Left cardiac atrium (tissue), 4 donors: ENCODE results near the gene NRL. TPM values are rescaled to one million over a fixed set of nuclear protein-coding genes. Genes with fewer than 3 reads are reported as not detected.
"Not testable (repeated sequence)": the region's sequence is repeated elsewhere in the genome, so short reads cannot be mapped to it uniquely, and the experiment has no call there.

ENCODE experiments used
- ATAC-seq, 2 donors: fragments of 200-7000 bp; cut with Tn5 transposase; one replicate each; pipeline ENCODE4 v1.9.1; 2020; ENCODE audit warnings: mild to moderate bottlenecking in 2 of 2, moderate library complexity in 2 of 2
- DNase-seq: peaks from one replicate; pipeline ENCODE4 v3.0.0-alpha.2; 2020
- intact Hi-C, 2 donors: fragments of 100-400 bp; cut with DNase I; formaldehyde crosslinking; loops; one replicate each; pipeline versions ENCODE4 v1.14.1 to v1.15.1; 2022 to 2023
- microRNA-seq, 2 donors: library from miRNA; unstranded; fragments of <30 nt; microRNA quantifications; one replicate each; pipeline ENCODE4 v1.2.0, GENCODE V29; 2020
- total RNA-seq, 2 donors: library from RNA; stranded (reverse); fragmentation: NEBNext Ultra II Directional; extraction: Animal tissue kit (Norgen Biotek cat#: 25700); gene quantifications; one replicate each; pipeline ENCODE4 v1.2.1, GENCODE V29; 2021
- donor health status: DM: no; HTN: yes; CAD: no.
- donor health status: DM: no; HTN: yes; CAD: no; lungs with severe emphysema.
- donor health status: DM: yes; HTN: yes; CAD: no.
- donor health status: Dilated cardiomyopathy.

The NRL gene
- total RNA-seq, 2 donors from 2014 or later = 1.6 to 1.8 TPM

GRCh38 chr14:24050753-24051152, 64.0 kb downstream of the NRL start:
- intact Hi-C loops, ATAC-seq, DNase-seq: not testable (repeated sequence)

DNA sequence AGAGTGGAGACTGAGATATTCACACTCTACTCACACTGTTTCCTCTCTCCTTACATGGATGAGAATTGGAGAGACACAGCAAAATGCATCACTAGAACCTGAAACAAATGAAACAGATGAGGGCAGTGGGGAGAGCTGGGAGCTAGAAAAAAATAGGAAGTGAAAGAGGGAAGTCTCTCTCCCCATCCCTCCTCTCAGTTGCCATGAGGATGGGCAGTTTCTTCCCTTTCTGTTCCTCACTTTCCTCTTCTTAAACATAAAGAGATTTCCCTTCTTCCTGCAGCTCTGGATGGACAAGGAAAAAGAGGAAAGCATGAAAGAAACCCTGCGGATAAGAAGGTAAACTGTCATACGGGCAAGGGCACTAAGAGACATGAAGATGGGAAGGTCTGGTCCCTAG, 65.7 kb downstream of the NRL start:
- DNase-seq, intact Hi-C loops, ATAC-seq: not testable (repeated sequence)

DNA sequence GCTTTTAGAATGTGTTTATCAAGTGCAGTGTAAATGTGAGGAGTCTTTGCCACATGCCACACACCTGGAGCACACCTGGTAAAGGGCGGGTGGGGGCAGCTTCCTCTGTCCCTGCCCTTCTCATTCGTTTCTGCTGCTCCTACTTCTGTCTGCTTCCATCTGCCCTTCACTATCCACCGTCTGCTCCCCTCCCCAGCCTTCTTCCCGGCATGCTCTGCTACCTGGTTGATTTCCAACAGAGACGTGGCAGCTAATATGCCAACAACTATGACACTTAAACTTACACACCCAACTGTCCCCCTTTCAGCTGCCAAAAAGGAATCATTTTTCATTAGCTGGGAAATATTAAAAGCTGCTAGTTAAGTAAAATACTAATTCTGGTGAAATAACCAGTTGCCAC, 72.0 kb downstream of the NRL start:
- DNase-seq (no peak), ATAC-seq (peak in 1 of 2 donors; percentile 32)
- intact Hi-C loops = no loop called here

DNA sequence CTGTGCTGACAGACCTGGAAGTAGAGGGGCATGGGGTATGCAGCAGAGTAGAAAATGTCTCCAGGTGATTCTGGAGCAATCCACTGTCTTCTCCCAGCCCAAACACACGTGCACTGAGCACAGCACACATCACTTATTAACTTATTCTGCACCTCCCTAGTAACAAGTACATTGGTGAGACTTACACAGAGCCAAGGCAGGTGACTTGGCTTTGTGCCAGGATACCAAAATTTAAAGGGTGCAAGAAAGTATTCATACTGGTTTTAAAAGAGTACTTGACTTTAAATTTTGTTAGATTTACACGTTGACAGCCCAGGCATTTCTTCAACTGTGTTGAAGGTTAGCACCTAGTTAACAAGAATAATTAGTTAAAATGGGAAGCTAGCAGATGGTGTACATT, 74.1 kb downstream of the NRL start:
- intact Hi-C loops = no loop called here
- ATAC-seq (no peak), DNase-seq (no peak)

DNA sequence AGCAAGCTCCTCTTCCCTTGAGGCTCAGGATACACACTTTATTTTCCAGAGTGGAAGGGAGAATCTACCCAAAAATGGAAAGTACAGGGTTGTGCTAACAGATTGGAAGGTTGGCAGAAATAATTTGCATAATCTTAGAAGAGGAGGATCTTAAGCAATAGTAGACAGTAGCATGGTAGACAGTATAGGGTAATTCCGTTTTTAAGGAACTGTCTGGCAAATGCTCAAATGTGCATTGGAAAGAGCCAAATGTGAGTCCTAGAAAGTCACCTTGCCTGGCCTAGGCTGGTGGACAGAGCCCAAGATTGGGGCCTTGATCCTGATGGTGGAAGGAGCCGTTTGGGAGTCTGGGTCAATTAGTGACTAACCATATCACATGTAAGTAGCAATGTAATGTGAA, 76.1 kb downstream of the NRL start:
- ATAC-seq (no peak), DNase-seq (no peak)
- intact Hi-C loops = no loop called here

- intact Hi-C loops = no loop called here
Observed at GRCh38 chr14:24037658-24038037, 77.1 kb downstream of the NRL start.

GRCh38 chr14:24036963-24037657, 77.6 kb downstream of the NRL start:
- intact Hi-C loops, ATAC-seq, DNase-seq: not testable (repeated sequence)

More at GRCh38 chr14:24037658-24038037, 77.1 kb downstream of the NRL start:
- ATAC-seq = no peak
- no peak for DNase-seq

GRCh38 chr14:24036169-24036962, 78.4 kb downstream of the NRL start:
- DNase-seq (peak; percentile 85), ATAC-seq (peak; percentile 95 to 96)
- intact Hi-C loops = no loop called here

GRCh38 chr14:24035769-24036168, 79.0 kb downstream of the NRL start:
- peak; percentile 9 to 12 for ATAC-seq
- intact Hi-C loops, DNase-seq: not testable (repeated sequence)

- ATAC-seq (peak in 1 of 2 donors; percentile 47), DNase-seq (no peak)
- intact Hi-C loops = no loop called here
Observed at GRCh38 chr14:24032727-24033418, 81.9 kb downstream of the NRL start.

DNA sequence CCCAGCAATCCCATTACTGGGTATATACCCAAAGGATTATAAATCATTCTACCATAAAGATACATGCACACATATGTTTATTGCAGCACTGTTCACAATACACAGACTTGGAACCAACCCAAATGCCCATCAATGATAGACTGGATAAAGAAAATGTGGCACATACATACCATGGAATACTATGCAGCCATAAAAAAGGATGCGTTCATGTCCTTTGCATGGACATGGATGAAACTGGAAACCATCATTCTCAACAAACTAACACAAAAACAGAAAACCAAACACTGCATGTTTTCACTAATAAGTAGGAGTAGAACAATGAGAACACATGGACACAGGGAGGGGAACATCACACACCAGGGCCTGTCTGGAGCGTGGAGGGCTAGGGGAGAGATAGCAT, 83.4 kb downstream of the NRL start:
- intact Hi-C loops, ATAC-seq, DNase-seq: not testable (repeated sequence)

- ATAC-seq, DNase-seq, intact Hi-C loops: not testable (repeated sequence)
Observed at GRCh38 chr14:24029687-24030086, 85.1 kb downstream of the NRL start.

Small RNA genes lying within 50 kb of the gene (microRNA-seq; reads per million reads assigned to microRNA genes)
- 0 reads per million in 2 donors for gene MIR7703

Other genes starting within 250 kb of the NRL start
- 10 to 100 TPM; 20.5 to 25.3 TPM for gene DHRS4, start 161.2 kb downstream of the NRL start, total RNA-seq
- gene DHRS4L2, start 126.0 kb downstream of the NRL start, total RNA-seq = 10 to 100 TPM; 11.8 to 18.9 TPM
- under 1 TPM; 0.08 to 0.62 TPM for gene CARMIL3, start 62.9 kb downstream of the NRL start, total RNA-seq
- not detected for gene CPNE6, start 43.4 kb downstream of the NRL start, total RNA-seq
- 10 to 100 TPM; 11.5 to 13.0 TPM for gene PCK2, start 20.6 kb downstream of the NRL start, total RNA-seq
- gene DCAF11, start 172 bp downstream of the NRL start, total RNA-seq = 10 to 100 TPM; 59.6 to 60.2 TPM
- gene FITM1, start 15.7 kb upstream of the NRL start, total RNA-seq = 100 to 1,000 TPM; 103 to 131 TPM
- gene PSME1, start 21.2 kb upstream of the NRL start, total RNA-seq = 100 to 1,000 TPM in 1 of 2 donors, 10 to 100 TPM in 1; 91.6 to 103 TPM
- 10 to 100 TPM; 14.3 to 22.0 TPM for gene EMC9, start 26.6 kb upstream of the NRL start, total RNA-seq
- gene PSME2, start 31.7 kb upstream of the NRL start, total RNA-seq = 10 to 100 TPM; 65.5 to 84.2 TPM
- gene RNF31, start 32.5 kb upstream of the NRL start, total RNA-seq = 10 to 100 TPM; 31.6 to 41.7 TPM
- gene IRF9, start 46.3 kb upstream of the NRL start, total RNA-seq = 10 to 100 TPM; 44.7 to 84.6 TPM
- gene REC8, start 57.1 kb upstream of the NRL start, total RNA-seq = 1 to 10 TPM; 8.4 to 8.9 TPM
- gene IPO4, start 73.9 kb upstream of the NRL start, total RNA-seq = 10 to 100 TPM; 11.8 to 30.2 TPM
- gene TM9SF1, start 80.5 kb upstream of the NRL start, total RNA-seq = 10 to 100 TPM; 30.7 to 34.0 TPM
- under 1 TPM in 1 of 2 donors, not detected in 1; 0.21 TPM for gene TSSK4, start 90.7 kb upstream of the NRL start, total RNA-seq
- 10 to 100 TPM; 34.7 to 38.4 TPM for gene CHMP4A, start 98.5 kb upstream of the NRL start, total RNA-seq
- gene MDP1, start 101.1 kb upstream of the NRL start, total RNA-seq = 10 to 100 TPM; 14.5 to 18.2 TPM
- gene NEDD8, start 117.4 kb upstream of the NRL start, total RNA-seq = 100 to 1,000 TPM; 162 to 186 TPM
- 10 to 100 TPM; 24.1 to 34.1 TPM for gene GMPR2, start 118.0 kb upstream of the NRL start, total RNA-seq
- gene TINF2, start 127.7 kb upstream of the NRL start, total RNA-seq = 10 to 100 TPM; 45.3 to 49.2 TPM
- 1 to 10 TPM; 5.5 to 6.4 TPM for gene TGM1, start 148.2 kb upstream of the NRL start, total RNA-seq
- gene RABGGTA, start 156.6 kb upstream of the NRL start, total RNA-seq = 10 to 100 TPM; 16.1 to 18.6 TPM
- gene DHRS1, start 184.8 kb upstream of the NRL start, total RNA-seq = 1 to 10 TPM; 7.9 to 8.4 TPM
- 10 to 100 TPM; 17.5 to 21.7 TPM for gene NOP9, start 184.9 kb upstream of the NRL start, total RNA-seq
- gene CIDEB, start 193.0 kb upstream of the NRL start, total RNA-seq = 1 to 10 TPM; 6.4 to 6.9 TPM
- 1 to 10 TPM; 1.6 to 2.8 TPM for gene LTB4R2, start 195.2 kb upstream of the NRL start, total RNA-seq
- gene LTB4R, start 196.6 kb upstream of the NRL start, total RNA-seq = 1 to 10 TPM; 2.8 to 3.2 TPM
- 10 to 100 TPM; 19.2 to 43.9 TPM for gene ADCY4, start 220.1 kb upstream of the NRL start, total RNA-seq
- gene RIPK3, start 225.0 kb upstream of the NRL start, total RNA-seq = 1 to 10 TPM; 6.5 to 6.7 TPM